ACC112 (cell line): Measurements from ENCODE around the gene SEMA3G.

ENCODE experiments used
- H2AFZ ChIP-seq: fragments of 200-600 bp; sonication (generic); one replicate; pipeline ENCODE4 v1.6.0; 2017; ENCODE audit warnings: antibody characterized with exemption, low read length; ENCODE audit not compliant: unreplicated experiment
- H3K27ac ChIP-seq: fragments of 200-600 bp; sonication (generic); 2 replicates; pipeline ENCODE4 v1.5.1; 2014; ENCODE audit warnings: low read depth, mild to moderate bottlenecking, antibody characterized with exemption, low read length, moderate library complexity
- H3K27me3 ChIP-seq: fragments of 200-600 bp; sonication (generic); 2 replicates; pipeline ENCODE4 v1.6.1; 2014; ENCODE audit warnings: mild to moderate bottlenecking, antibody characterized with exemption, low read length, moderate library complexity, mixed read lengths; ENCODE audit not compliant: insufficient read depth
- H3K36me3 ChIP-seq: fragments of 200-600 bp; sonication (generic); 2 replicates; pipeline ENCODE4 v1.6.1; 2016; ENCODE audit warnings: mild to moderate bottlenecking, antibody characterized with exemption, low read length, moderate library complexity, mixed read lengths; ENCODE audit not compliant: insufficient read depth
- H3K4me1 ChIP-seq: fragments of 200-600 bp; sonication (generic); one replicate; pipeline ENCODE4 v1.6.1; 2016; ENCODE audit warnings: low read length, mixed read lengths; ENCODE audit not compliant: insufficient read depth, unreplicated experiment, control insufficient read depth
- H3K4me3 ChIP-seq: fragments of 200-600 bp; sonication (generic); 2 replicates; pipeline ENCODE4 v1.5.1; 2014; ENCODE audit warnings: mild to moderate bottlenecking, low read depth, low read length
- H3K79me2 ChIP-seq: fragments of 200-600 bp; sonication (generic); one replicate; pipeline ENCODE4 v1.6.0; 2016; ENCODE audit warnings: low read length; ENCODE audit not compliant: control insufficient read depth, unreplicated experiment, insufficient read depth

SEMA3G gene

DNA sequence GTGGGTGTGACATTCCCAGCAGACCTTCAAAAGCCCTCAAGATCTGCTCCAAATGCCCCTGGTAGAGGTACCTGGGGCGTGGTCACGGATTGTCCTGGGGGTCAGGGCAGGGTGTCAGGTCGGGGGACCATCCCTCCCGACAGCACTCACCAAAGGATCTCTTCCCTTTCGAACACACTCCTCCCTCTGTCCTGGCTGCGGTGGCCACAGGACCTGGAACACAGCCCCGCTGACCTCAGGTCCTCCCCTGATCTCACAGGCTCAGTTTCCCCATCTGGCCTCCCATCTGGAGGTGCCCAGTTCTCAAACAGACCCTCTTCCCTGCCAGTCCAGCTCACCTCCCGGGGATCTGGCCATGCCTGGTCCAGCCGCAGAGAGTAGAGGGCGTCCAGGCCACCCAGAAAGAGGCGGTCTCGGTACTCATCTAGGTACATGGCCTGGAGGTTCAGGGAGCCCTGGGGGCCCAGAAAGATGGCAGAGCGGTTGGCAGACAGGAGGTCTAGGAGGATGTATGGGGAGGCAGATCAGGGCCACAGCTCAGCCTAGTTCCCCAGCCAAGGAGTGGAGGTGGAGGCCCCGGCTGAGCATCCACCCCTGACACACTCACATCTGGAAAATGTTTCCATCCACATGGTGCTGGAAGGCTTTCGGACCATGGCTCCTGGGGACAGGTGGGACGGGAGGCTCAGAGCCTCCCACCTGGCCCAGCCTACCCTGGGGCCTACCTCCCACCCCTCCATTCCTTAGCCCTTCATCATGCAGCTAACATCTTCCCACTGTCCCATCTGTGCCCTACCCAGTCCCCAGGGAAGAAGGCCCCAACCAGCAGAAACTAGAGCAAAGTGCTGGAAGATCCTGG, 2.3 kb downstream of the SEMA3G start:
- Histone ChIP-seq H3K36me3 (no peaks in the 10 kb centered on the region), H3K4me3 (no peak overlapping the region), H2AFZ (no peak overlapping the region), H3K27ac (no peak overlapping the region), H3K79me2 (no peaks in the 10 kb centered on the region), H3K4me1 (no peaks in the 10 kb centered on the region), H3K27me3 (no peaks in the 10 kb centered on the region)

DNA sequence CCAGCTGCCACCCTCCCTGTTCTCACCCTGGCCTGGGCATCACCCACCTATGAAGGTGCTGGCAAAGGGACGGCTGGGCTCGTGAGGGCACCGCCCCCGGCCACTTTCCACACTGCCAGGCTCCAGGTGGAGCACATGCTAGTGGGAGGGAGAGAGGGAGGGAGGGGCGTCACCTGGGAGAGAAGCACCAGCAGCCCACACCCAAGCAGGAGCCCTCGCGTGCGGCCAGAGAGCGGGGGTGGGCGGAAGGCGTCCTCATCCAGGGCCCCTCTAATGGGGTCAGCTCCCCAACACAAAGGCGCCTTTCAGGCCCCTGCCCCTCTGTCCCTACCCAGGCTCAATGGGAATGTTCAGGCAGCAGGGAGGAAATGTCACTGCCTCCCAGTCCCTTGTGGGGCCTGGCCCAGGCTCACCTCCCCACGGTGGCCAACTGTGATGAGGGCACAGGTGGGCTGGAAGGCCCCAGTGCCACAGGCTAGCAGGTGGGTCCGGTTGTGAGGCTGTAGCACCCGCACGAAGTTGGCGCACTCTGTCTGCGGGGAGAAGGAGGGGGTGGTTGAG, 3.1 kb downstream of the SEMA3G start:
- Histone ChIP-seq H3K79me2 (no peaks in the 10 kb centered on the region), H3K27me3 (no peaks in the 10 kb centered on the region), H2AFZ (no peak overlapping the region), H3K27ac (no peak overlapping the region), H3K4me3 (no peak overlapping the region), H3K36me3 (no peaks in the 10 kb centered on the region), H3K4me1 (peaks cover 2% of the 10 kb centered on the region)

DNA sequence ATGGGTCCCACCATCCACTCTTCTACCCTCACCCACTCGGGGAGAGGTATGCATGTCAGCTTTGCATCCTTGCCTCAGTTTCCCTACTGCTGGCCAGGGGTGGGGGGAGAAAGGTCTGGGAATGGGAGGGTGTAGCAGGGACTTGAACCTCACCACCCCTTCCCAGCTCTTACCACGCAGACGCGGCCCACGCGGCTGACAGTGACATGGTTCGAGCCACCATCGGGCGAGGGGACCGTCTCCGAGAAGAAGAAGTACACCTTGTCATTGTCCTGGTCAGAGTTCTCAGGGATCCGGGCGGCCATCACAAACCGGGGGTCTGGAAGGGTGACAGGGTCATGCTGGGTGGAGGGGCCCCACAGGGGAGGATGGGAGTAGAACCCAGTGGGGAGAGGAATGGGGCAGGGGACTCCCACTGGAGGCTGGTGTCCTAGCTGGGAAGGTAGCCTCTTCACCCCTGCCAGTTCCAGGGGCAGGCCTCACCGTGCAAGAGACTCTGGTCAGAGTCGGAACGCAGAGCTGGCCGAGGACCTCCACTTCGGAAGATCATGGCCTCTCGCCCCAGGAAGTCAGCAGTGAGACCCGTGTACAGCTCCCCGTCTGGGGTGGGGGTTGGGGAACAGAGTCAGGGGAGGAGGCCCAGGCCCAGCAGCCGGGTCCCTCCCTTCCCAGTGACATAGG, 3.7 kb downstream of the SEMA3G start:
- H2AFZ ChIP-seq, result no peak overlapping the region
- no peak overlapping the region for H3K27ac ChIP-seq
- H3K4me3 ChIP-seq, result no peak overlapping the region
- H3K79me2 ChIP-seq, result no peaks in the 10 kb centered on the region
- peaks cover 7% of the 10 kb centered on the region for H3K4me1 ChIP-seq
- no peaks in the 10 kb centered on the region for H3K36me3 ChIP-seq
- no peaks in the 10 kb centered on the region for H3K27me3 ChIP-seq

DNA sequence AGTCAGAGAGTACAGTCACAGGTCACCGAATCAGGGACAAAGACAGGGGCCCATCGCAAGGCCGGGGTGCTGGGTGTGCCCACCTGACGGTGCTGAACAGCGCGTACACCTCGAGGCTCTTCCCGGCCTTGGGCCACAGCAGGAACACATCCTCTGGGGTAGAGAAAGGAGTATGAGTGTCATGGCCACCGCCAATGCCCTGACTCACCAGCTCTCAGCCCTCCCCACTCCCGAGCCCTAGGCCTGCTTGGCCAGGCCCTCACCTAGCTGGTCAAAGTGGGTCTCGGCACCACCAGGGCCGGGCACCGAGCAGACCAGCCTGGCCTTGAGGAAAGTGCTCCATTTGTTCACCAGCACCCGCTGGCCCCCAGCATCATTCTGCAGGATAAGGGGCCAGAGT, 4.2 kb downstream of the SEMA3G start:
- Histone ChIP-seq H3K4me3 (no peak overlapping the region), H3K36me3 (no peaks in the 10 kb centered on the region), H3K4me1 (peaks cover 7% of the 10 kb centered on the region), H3K27me3 (no peaks in the 10 kb centered on the region), H2AFZ (no peak overlapping the region), H3K27ac (no peak overlapping the region), H3K79me2 (no peaks in the 10 kb centered on the region)

DNA sequence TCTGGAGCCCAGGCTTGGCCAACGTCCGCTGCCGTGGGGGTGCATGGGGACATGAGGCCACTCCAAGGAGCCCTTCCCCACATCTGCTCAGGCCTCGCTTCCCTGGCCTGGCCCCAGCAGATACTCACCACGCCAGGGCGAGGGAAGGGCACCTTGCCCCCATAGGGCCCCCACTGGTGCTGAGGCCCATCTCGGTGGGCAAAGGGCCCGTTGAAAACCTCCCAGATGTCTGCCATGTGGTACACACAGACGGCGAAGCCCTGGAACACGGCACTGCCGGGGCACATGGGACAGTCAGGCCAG, 4.7 kb downstream of the SEMA3G start:
- H3K4me1 ChIP-seq, result peaks cover 7% of the 10 kb centered on the region
- H3K4me3 ChIP-seq, result no peak overlapping the region
- no peak overlapping the region for H3K27ac ChIP-seq
- no peaks in the 10 kb centered on the region for H3K27me3 ChIP-seq
- H3K36me3 ChIP-seq, result no peaks in the 10 kb centered on the region
- H3K79me2 ChIP-seq, result no peaks in the 10 kb centered on the region
- no peak overlapping the region for H2AFZ ChIP-seq

DNA sequence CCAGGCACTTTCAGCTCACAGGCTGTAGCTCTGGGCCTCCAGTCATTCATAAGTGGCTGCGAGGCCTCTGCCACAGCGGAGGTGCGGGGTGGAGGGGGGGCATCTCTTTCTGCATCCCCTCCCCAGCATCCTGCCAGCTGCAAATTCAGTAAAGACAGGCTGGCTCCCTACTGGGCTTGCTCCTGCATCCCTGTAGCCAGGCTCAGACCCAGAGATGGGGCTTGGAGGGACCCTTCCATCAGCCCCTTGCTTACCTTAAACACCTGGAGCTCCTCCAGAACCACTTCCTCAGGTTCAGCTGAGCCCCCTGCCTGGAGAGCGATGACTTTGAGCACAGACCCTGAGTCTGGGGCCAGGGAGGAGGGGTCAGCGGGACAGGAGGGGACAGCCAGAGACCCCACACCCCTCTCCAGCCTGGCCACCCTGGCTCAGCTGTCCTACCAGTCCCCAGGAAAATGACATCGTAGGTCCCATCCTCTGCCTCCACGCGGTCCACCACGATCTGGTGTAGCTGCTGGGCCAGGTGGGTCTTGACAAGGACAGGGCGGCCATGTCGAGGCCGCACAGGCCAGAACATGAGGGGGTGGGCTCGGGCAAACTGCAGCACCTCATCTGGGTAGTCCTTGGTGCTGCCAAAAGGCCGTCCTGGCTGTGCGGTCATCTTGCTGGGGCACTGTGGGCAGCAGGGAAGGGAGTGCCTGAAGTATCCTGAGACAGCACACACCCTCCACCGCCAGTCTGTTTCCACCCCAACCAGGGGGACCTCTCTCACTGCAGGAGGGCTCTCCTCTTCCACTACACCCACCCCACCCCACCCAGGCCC, 5.3 kb downstream of the SEMA3G start:
- Histone ChIP-seq H3K27ac (no peak overlapping the region), H3K79me2 (no peaks in the 10 kb centered on the region), H3K36me3 (no peaks in the 10 kb centered on the region), H3K4me3 (no peak overlapping the region), H3K4me1 (peaks cover 7% of the 10 kb centered on the region), H2AFZ (no peak overlapping the region), H3K27me3 (no peaks in the 10 kb centered on the region)

DNA sequence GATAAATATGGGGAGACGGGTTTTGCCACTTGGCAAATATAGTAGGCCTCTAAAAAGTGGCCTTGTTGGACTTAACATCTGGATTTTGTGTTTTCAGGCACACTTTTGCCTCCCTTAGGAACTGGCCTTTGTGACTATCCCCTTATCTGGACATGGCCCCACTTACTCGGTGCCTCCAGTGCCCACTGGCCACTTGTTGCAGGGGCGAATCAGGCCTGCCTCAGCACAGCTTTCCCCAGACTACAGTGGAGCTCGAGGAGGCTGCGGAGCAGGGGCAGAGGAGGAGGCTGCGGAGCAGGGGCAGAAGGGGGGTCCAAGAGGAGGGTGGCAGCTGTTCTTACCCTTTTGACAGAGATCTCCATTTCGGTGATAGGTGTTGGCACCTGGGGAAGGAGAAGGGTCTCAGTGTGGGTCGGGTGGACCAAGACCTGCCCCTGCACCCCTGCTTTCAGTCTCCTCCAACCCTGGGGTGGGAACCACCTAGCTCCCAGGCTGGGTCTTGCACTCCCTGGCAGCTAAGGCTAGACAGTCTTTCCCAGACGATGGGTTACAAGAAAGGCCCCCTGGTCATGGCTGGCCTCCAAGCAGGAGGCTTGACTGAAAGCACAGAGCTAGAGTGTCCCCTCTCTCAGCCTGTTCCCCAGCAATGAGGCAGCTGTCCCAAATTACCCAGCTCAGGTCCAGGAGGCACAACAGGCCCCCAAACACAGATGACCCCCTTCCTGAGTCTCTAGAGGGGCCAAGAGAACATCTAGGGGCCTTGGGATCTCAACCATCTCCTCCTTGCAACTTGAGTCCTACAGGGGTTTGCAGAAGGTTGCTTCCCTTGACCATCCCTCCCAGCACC, 6.1 kb downstream of the SEMA3G start:
- Histone ChIP-seq H3K27ac (no peak overlapping the region), H3K4me3 (no peak overlapping the region), H3K4me1 (peaks cover 7% of the 10 kb centered on the region), H3K36me3 (no peaks in the 10 kb centered on the region), H2AFZ (no peak overlapping the region), H3K79me2 (no peaks in the 10 kb centered on the region), H3K27me3 (no peaks in the 10 kb centered on the region)

DNA sequence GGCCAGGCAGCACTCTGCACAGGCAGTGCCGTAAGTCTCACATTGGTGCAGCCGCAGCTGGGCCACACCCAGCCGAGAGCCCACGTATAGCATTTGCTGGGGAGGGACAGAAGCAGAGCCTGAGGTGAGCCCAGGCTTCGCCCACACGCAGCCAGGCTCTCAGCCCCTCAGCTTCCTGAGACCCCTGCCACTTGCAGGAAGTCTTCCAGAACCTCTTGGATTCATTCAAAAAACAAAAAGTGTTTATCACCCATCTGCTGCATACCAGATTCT, 6.9 kb downstream of the SEMA3G start:
- Histone ChIP-seq H3K36me3 (no peaks in the 10 kb centered on the region), H3K79me2 (no peaks in the 10 kb centered on the region), H3K27ac (no peak overlapping the region), H3K4me3 (no peak overlapping the region), H2AFZ (no peak overlapping the region), H3K4me1 (peaks cover 7% of the 10 kb centered on the region), H3K27me3 (no peaks in the 10 kb centered on the region)

DNA sequence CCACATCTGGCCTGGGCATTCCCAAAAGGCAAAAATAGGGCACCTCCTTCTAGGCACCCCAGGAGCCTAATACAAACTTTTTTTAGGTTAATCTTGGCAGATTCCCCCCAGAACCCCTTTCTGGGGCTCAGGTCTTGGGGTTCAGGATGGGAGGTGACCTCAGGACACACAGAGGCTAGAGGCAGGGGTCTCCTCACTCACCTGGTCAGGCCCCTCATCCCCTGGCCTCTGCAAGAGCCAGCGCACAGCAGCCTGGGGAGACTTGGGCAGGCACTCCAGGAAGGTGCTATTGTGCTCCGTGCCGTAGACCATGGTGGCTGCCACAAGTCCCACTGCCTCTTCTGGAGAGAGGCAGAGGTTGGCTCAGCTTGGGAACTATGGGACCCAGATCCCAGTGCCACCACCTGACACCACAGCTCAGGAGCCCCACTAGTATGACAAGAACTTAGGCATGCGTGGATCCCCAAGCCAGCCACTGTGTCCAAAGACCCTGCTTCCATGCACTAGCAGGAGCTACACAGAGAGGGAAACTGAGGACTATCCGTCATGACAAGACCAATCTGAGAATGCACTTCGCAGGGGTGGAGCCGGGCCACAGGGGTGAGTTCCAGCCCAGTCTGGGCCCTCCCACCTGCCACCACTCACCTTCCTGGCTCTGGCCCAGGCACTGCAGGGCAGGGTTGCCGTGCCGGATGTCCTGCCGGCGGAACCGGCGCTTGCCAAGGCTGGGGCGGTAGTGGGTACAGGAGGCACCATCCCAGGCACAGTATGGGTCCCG, 7.4 kb downstream of the SEMA3G start:
- no peak overlapping the region for H3K27ac ChIP-seq
- no peaks in the 10 kb centered on the region for H3K36me3 ChIP-seq
- H3K79me2 ChIP-seq, result no peaks in the 10 kb centered on the region
- H2AFZ ChIP-seq, result no peak overlapping the region
- peaks cover 7% of the 10 kb centered on the region for H3K4me1 ChIP-seq
- H3K27me3 ChIP-seq, result no peaks in the 10 kb centered on the region
- no peak overlapping the region for H3K4me3 ChIP-seq
